Hematopoietic multipotent progenitor cell treated with erythropoietin and hydrocortisone succinate and interleukin-3 and kit ligand, for 8 days (in vitro differentiated cells): ENCODE measurements around the gene CIART.
"Not testable (repeated sequence)": the region's sequence is repeated elsewhere in the genome, so short reads cannot be mapped to it uniquely, and the experiment has no call there.

ENCODE experiments used
- DNase-seq: peaks from one replicate; pipeline ENCODE4 v3.0.0-alpha.2; 2015

The CIART gene, protein sequence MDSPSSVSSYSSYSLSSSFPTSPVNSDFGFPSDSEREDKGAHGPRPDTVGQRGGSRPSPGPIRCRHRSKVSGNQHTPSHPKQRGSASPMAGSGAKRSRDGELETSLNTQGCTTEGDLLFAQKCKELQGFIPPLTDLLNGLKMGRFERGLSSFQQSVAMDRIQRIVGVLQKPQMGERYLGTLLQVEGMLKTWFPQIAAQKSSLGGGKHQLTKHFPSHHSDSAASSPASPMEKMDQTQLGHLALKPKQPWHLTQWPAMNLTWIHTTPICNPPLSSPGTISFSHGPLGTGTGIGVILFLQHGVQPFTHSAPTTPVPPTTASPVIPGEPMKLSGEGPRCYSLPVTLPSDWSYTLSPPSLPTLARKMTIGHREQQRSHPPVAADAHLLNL

DNA sequence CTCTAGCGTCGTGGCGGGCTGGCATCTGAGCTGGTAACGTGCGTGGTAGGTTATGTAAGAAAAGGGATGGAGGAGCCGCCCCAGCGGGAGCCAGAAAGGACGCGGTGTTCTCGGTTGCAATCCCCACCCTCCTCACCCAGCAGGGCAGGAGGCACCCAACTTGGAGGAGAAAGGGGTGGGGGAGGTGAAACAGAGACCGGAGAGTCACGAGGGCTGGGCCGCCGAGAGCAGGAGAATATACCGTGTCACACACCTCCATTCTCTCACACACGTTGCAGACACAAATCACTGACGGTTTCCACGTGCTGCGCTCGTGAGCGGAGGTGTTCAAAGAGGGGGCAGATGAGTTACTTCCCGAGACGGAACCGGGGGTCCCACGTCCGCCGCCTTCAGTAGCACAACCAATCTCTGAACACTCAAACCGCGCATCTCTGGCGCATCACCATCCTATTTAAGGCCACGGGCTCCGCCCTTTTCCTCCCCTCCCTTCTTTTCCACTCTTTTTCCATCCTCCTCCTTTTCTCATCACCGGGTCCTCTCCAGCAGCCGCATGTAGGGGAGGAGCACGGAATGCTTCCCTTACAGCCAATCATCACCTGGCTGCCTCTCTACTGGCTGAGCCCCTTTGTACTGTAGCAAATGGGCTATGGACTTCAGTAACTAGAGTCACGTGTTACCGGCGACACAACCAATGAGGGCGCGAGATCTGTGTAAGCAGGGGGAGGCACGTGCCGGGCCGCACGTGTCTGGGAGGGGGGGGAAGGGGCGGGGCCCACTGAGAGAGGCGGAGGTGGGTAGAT is at the start of gene CIART:
Gene CIART (plus strand): TSS at position 797 of the 800 bp plus-strand sequence. CDS start 714 bp downstream, outside the sequence.
- DNase-seq: peak; percentile 90

DNA sequence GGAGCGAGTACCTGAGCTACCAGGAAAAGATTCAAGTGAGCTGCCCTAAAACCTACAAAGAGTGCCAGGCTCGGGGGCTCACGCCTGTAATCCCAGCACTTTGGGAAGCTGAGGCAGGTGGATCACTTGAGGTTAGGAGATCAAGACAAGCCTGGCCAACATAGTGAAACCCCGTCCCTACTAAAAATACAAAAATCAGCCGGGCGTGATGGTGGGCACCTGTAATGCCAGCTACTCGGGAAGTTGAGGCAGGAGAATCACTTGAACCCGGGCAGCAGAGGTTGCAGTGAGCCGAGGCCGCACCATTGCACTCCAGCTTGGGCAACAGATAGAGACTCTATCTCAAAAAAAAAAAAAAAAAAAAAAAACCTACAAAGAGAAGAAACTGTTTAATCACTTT is 49.4 kb upstream of the CIART start:
- not testable (repeated sequence) for DNase-seq

DNA sequence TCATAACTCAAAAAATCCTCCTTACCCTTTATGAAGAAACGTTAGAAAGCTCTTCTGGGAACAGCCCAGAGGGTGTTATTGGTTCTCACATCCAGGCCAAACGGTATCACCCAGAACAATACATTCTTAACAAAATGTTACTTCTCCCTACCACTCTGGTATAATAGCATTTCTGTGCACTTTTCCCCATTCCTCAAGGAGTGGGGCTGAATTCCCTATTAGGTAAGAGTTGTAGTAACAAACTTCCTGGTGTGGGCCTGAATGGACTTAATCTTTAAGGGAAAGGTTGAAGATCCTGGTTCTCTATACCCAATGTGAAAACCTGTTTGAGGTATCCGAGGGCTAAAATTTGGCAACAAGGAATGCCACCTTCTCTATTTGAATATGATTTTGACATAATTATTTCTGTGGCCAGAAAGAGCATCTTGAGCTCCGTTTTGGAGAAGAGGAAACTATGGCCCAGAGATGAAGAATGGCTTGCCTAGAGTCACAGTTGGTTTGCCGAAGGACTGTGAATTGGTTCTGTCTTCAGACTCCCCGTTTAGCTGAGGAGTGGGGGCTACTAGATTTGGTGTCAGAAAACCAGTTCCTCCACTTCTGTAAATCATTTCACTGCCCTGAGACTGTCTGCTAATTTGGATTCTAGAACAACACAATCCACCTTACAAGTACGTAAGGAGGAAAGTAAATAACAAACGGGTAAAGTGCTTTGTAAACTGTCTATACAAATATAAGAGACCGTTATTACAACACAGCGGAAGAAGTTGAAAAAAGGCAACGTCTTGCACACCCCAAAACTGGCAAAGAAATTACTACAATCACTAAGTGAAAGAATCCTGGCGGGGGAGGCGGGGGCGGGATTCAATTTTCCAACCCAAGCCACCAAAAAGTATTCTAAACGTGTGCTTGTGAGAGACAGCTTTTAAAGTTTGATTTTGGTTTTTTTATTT is 48.7 kb upstream of the CIART start:
- peak; percentile 35 for DNase-seq

DNA sequence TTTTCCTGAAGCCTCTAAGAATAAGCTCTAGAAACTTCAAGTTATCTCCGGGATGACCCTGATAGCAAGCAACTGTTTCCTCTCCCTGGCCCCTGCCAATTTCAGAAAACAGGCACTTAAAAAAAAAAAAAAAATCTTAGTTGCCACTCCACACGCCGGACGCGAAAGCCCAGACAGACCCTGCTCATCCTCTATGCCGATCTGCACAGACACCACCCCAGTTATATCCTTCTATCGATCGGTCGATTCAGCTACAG is 48.1 kb upstream of the CIART start:
- DNase-seq: no peak

DNA sequence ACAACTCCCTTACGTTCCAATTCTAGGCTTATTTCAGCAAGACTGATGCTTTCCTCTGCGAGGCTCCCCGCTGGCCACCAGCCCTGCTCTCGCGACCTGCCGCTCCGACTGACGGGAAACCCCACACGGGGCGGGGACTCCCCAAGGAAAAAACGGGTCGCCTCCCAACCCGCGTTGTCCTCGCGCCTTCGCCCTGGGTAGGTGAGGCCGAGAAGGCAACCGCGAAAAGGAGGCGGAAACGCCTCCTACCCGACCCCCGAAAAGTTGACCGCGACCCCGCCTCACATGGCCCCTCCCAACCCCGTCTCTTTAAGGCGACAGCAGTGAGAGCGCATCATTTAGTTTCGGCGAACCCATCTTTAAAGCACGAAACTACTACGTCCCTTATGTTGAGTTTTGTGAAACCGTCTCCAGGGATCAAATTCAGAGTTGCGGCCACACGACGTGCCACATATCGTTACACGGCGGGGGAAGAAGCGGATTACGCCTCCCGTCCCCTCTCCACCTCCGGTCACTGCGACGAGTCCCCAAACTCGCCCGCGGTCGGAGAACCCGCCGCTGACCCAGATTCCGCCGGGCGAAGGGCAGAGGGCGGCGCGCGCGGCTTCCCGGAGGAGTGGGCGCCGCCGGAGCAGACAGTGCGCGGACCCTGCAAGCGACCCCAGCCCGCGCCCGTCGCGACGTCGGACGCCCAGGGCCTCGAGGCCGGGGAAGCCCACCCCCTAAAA is 47.6 kb upstream of the CIART start:
- peak; percentile 90 for DNase-seq

DNA sequence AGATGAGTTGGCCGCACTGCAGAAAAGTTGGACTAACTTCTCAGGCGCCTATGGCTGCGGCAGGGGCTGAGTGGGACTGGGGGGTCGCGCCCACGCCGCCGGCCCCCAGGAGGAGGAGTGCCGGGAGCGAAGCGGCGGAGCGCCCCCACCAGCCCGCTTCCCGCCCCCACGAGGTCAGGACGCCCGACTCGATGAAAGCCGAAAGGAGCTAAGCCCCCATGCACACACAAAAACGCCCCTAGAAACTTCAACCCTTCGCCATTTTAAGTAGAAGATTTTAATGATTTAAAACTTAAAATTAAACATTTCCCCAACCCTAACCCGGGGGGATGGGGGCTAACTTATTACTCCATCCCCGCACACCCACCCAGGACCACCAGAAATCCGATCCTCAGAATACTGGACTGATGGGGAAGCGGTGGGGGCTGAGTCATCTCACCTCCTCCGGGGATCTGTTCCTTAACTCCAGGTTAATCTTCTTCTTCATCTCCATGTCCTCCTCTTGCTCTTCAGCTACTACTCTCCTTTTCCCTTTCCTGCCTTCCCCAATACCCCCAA is 47.0 kb upstream of the CIART start:
- DNase-seq: peak; percentile 39

DNA sequence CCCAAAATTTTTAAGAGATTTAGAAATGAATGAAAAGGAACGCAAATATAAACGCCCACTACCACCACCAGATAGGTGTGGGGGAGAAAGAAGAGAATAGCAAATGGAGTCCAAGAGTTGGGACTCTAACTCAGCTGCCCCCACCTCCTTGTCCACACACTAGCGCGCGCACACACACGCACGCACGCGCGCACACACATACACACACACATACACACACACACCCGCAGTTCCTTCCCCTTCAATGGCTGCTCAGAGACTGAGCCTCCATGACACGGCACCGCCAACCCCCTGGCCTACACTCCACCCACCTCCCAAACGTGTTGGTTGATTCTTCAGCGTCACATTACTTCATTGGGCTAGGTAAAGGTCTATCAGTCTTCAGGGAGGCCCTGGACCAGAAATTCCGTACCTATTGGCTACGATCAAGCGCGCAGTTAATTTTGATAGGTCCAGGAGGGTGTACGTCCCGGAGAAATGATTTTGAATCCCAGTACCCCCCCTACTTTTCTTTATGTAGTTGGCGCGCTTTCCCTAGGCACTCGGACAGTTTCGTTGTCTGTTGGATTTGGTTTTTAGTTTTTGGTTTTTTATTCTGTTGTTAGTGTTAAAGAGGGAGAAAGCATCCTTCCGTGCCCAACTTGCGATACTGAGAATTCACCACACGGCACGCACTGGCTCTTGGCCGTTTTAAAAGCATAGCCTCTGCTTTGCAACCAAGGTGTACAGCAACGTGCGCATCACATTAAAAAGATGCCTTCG is 46.3 kb upstream of the CIART start, which contains the start of gene ANP32E:
Gene ANP32E (minus strand): TSS at position 261 of the 762 bp plus-strand sequence. CDS start 326 bp downstream, outside the sequence.
- peak; percentile 100 for DNase-seq

DNA sequence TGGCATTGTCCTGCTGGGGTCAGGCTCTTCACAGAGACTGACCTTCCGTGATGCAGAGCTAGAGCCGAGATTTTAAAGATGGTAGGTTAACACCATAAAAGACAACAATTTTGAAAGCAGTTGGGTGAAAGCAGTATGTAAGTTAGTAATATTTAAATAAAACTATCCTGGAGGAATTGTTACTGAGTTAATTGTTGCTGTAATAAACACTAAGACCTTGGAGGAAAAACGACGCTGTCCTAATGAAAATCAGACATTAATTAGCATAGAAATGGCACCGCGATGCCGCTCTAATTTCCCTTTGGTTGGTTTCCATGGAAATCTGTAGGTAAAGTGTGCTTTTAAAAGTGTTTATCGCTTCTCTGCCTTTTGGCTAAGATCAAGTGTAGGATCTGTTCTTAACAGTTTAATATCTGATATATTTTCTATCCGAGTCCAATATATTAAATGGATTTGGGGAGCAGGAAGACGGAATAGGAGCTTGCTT is 45.7 kb upstream of the CIART start:
- DNase-seq: no peak

DNA sequence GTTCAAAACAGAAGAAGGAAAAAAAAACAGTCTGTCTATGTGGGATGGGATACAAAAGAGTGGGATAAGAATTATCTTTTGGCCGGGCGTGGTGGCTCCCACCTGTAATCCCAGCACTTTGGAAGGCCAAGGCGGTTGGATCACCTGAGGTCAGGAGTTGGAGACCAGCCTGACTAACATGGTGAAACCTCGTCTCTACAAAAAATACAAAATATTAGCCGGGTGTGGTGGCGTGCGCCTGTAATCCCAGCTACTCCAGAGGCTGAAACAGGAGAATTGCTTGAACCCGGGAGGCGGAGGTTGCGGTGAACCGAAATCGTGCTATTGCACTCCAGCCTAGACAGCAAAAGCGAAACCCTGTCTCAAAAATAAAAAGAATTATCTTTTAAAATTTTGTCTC is 45.2 kb upstream of the CIART start:
- not testable (repeated sequence) for DNase-seq

DNA sequence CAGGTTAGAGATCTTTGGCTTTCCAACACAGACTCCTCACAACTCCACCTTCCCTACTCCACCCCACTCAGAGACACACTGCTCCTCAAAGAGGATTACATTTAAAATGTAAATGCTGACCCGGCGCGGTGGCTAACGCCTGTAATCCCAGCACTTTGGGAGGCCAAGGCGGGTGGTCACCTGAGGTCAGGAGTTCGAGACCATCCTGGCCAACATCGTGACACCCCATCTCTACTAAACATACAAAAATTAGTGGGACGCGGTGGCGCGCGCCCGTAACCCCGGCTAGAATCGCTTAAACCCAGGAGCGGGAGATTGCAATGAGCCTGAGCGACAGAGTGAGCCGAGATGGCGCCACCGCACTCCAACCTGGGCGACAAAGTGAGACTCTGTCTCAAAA is 44.6 kb upstream of the CIART start:
- DNase-seq: no peak

DNA sequence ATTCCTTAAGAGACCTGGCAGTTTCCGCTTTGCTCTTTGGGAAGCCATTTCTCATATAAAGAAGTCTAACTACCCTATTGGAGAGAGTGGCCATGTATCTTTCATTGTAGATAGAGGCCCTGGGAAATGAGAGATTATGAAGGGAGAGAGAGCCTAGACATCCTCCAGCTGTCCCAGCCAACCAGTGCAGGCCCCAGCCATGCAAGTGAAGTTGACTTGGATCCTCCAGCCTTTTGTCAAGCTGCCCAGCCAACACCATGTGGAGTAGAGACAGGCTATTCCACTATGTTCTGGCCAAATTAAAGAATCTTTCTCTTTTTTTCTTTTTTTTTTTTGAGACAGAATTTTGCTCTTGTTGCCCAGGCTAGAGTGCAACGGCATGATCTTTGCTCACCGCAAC is 39.4 kb upstream of the CIART start:
- no peak for DNase-seq

DNA sequence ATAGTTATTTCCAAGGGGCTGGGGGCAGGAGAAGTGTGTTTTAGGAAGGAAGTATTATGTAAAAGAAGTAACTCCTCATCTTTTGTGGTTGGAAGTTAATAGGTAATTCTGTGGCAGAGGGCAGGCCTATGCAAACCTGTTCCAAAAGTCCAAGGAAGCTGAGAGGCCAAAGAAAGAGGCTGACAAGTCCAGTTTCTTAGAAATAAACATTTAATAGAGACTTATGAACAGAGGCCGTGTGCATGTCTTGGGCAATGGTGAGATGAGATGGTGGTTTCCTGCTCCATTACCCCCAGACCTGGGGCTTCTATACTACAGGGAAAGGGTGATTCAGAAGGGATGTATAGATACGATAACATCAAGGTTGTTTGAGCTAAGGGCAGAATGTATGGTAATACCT is 32.4 kb upstream of the CIART start:
- no peak for DNase-seq

DNA sequence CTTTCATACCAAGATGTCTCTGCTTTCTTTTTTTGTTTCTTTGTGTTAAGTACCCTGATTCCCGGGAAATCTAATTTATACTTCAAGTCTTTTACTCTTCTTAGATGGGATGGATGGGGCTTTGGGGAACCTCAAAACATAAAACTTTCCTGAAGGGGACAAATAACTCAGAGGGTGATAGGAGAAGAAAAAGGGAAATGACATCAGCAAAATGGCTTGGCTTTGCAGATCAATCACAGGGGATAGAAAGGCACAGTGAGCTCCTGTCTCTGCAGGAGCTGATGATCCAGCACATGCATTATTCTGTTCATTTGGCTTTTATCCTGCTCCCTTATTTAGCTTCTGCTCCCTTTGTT is 26.2 kb upstream of the CIART start:
- DNase-seq: no peak

DNA sequence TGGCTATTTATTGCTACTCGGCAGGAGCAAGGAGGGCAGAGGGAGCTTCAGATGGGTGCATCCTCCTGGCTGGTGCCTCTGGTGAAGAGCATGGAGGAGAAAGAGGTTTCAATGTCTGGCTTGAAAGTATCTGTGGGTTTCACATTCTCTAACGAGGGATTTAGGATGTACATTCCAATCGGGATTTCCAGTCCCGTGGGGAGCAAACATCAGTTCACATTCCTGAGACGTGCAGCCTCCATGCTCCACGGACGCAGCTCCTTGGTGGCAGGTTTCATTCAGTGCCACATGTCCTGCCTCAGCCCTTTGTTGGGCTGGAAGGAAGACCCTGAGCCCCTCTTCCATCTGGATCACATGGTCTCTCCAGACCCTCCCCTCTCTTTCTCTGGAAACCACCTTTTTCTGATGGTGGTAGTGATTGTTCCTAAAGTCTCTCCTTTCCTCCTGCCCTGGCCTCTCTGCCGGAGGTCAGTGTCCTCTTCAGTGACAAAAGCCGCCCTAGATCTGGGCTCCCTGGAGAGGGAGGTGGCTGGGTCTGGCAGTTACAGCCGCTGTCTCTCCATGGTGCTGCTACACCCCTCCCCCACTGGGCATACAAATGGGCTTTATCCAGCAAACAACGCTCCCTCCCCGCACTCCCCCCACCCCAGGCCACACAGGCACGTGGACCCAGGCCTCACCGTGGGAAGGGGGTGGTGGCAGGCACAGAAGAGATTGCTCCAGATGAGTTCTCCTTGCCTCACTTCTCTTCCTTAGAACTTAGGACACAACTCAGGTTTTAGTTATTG is 25.6 kb upstream of the CIART start:
- no peak for DNase-seq

DNA sequence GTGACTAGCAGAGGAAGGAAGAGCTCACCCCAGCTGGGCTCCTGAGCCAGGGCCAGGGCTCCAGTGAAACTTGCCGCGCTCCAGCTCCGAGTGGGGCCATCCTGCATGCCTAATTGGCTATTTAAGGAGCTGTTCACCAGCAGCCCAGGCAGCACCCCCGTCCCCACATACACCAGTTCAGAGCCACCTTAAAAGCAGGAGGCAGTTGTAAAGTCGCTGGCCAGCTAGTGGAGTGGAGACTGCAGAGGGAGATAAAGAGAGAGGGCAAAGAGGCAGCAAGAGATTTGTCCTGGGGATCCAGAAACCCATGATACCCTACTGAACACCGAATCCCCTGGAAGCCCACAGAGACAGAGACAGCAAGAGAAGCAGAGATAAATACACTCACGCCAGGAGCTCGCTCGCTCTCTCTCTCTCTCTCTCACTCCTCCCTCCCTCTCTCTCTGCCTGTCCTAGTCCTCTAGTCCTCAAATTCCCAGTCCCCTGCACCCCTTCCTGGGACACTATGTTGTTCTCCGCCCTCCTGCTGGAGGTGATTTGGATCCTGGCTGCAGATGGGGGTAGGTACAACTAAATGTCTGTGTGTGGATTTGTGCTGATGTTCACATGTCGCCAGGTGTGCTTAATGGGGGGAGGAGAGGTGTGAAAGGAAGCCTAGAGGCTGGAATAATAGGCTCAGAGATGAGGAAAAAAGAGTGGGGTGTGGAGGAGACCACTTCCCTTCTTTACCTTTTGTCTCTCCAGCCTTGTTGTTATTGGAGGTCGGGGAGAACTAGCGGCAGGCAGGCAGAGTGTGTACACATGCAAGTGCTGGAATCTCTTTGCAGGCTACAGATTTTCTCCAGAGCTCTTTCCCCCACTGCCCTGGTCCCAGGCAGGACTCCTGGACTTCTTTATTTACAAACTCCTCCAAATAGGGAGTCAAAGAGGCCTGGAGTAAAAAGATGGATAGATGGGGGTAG is 24.4 kb upstream of the CIART start, which contains the start of gene CA14:
Gene CA14 (plus strand): TSS at position 151 of the 962 bp plus-strand sequence. CDS start 355 bp downstream, at position 506.
- no peak for DNase-seq

DNA sequence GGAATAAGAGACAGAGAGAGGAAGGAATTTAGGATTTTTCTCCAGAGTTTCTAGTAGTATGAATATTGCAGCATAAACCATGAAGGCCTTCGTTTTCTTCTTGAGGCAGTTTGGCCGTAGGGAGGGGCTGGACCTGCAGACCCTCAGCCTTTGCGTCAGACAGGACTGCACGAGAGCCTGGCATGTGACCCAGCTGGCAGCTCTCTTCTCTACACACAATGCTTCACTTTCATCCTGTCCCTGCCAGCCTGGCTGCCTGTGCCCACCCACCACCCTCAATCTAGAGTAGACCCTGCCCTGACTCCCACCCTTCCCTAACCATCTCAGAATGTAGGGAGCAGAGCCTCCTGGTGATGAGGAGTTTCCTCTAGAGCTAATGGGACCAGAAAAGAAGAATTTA is 23.1 kb upstream of the CIART start:
- DNase-seq: no peak

DNA sequence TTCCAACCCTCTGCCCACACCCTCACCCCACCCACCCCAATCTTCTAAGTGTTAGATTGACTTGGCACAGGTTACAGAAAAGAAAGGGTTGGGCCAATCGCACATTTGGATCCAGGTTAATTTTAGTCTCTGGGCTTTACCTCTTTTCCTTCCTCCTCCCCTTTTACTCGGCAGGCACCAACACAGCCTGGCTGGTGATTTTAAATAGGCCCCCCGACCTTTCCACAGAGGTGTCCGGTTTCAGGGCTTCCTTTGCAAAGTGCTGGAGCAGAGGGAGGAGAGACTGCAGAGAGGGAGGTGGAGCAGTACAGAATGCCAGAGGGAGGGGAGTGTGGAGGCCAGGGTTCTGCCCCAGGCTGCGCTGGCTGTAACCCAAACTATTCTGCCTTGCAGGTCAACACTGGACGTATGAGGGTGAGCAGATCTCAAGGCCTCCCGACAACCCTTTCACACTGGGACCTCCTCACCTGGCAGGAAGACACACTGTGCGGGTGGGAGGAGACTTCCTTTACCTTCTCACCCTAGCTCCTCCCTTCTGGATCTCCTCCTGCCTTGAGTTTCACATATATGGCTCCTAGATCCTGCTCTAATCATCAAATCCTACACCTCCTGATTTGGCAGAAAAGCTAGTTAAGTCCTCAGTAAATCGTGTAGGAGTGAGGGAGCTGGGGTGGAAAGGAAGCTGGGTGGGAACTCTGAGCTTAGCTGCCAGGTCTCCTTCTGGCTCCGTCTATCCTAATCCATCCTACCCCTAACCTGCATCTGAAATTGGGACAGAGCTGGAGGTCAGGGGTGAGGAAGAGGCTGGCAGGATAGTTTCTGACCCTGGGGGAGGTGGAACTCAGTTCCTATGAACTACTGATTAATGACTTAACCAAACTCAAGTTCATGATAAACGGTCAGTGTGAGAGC is 22.3 kb upstream of the CIART start:
- DNase-seq: no peak

DNA sequence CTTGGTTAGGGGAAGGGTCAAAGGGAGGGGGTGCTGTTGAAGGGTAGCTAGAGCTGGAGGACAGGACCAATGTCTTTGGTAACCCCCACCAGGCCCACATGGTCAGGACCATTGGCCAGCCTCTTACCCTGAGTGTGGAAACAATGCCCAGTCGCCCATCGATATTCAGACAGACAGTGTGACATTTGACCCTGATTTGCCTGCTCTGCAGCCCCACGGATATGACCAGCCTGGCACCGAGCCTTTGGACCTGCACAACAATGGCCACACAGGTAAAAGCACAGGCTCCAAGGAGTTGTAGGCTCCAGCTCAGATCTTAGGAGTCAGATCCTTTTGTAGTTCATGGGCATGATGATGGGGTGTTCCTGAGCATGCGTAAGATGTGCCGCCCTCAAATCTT is 21.0 kb upstream of the CIART start:
- no peak for DNase-seq
